ENCODE measurements around the gene TRIP11. TPM values are rescaled to one million over a fixed set of nuclear protein-coding genes. Genes with fewer than 3 reads are reported as not detected.
A peak's percentile ranks its signal among the peaks of the same experiment; 100 is the strongest.

Gene TRIP11
- polyA plus RNA-seq, 12 donors: 19.5 to 33.9 (median 25.9) TPM; not detected in 1

DNA sequence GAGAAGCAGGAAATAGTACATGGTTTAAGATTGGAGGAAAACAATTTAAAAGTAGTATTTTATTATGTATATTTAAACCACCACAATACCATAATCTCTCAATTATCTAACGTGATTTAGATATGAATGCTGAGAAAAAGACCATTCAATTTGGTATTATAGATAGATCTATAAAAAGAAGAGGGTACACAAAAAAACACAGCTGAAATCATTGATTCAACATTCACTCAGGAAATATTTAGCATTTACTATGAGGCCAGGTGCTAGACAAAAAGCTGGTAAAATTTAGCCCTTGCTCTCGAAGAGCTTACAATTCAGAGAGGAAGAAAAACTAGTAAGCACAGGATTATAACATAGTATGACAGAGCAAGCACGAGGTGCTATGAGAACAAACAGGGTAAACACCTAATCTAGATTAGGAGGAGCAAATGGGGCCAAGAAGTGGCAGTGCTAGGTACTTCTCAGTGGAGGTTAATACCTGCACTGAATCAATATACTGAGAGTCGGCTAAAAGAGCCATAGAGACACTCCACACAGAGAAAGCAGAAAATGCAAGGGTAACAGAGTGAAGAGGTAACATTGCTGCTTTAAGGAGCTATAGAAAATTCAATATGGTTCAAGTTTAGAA, 27.6 kb downstream of the TRIP11 start:
- no peak for DNase-seq

- no peak for DNase-seq
Observed at GRCh38 chr14:92010644-92011043, 29.2 kb downstream of the TRIP11 start.

DNA sequence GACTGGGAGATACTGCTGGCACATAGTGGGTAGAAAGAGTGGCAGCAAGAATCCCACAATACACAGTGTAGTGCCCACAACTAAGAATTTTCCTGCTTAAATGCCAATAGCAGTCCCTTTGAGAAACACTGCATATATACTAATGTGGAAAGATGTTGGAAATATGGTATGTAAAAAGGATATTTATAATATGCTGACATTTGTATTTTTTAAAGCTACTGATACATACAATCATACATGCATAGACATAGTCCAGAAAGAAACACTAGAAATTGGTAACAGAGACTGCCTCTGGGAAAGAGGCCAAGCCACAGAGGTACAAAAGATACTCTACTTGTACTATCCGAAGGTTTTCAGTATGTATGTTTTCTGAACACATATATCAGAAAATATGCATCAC, 30.3 kb downstream of the TRIP11 start:
- no peak for DNase-seq

DNA sequence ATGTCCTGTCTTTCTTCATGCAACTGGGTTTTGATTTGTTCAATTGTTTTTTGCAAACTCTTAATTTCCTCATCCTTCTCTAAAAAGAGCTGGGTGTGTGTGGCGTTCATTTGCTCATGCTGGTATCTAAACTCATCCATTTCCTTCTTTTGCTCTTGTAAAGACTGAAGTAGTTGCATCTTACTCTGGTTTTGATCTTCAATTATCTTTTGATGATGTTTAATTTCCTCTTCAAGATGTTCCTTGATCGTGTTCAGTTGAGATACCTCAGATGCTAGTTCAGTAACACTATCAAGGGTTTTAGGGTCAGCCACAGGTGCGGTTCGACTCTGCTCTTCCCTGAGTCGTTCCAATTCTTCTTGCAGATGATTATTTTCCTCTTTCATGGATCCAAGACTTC, 34.8 kb downstream of the TRIP11 start:
- no peak for DNase-seq

- no peak for DNase-seq
Observed at GRCh38 chr14:92004062-92004461, 35.8 kb downstream of the TRIP11 start.

GRCh38 chr14:91998667-91999570, 40.9 kb downstream of the TRIP11 start:
- no peak for DNase-seq

- DNase-seq: no peak
Observed at GRCh38 chr14:91997492-91997891, 42.4 kb downstream of the TRIP11 start.

GRCh38 chr14:91996948-91997371, 42.9 kb downstream of the TRIP11 start:
- DNase-seq: peak; percentile 57

- DNase-seq: no peak
Observed at GRCh38 chr14:91987192-91987591, 52.7 kb downstream of the TRIP11 start.

- no peak for DNase-seq
Observed at GRCh38 chr14:91985521-91986255, 54.2 kb downstream of the TRIP11 start.

DNA sequence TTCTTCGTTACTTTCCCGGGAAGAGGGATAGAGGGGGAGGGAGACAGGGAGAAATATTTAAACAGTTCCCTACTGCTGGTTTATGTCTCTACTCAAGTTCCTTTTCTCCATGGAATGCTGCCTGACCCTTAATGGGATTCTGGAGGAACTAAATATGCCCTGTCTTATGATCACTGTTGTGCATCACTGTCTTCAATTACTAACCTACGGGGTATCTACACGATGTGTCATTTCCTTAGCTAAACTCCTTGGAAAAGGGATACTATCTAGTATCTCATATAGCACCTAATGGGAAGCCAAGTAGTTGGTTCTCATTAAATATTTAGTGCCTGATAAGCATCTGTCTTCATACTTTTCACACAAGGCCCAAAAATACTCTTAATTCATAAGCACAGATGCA, 54.9 kb downstream of the TRIP11 start:
- DNase-seq: no peak

- no peak for DNase-seq
Observed at GRCh38 chr14:91983588-91983987, 56.3 kb downstream of the TRIP11 start.

- DNase-seq: no peak
Observed at GRCh38 chr14:91980157-91980556, 59.7 kb downstream of the TRIP11 start.

- DNase-seq: no peak
Observed at GRCh38 chr14:91977884-91978283, 62.0 kb downstream of the TRIP11 start.

- no peak for DNase-seq
Observed at GRCh38 chr14:91975763-91976162, 64.1 kb downstream of the TRIP11 start.

DNA sequence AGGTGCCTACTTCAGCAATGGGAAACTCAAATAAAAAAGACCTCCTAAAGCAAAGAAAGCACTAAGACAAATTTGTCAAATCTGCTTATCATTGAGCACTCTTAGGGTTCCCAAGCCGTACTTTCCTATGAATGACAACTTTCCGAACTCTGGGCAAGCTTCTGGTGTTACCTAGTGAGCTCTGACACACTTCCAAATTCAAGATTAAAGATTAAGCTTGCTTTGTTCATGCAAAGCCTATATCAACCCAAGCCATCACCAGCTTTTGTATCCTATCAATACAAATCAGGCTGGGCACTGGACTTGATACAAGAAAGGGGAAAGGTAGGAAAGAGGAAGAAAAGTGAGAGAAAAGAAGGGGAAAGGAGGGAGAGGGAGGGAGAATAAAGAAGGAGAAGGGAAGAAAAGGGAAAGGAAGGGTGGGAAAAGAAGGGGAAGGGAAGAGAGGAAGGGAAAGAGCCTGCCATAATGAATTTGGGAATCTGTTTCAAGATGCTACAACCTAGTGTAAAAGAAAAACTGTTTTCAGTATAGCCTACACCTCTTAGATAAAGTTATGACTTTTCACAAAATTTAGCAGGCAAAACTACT, 68.6 kb downstream of the TRIP11 start:
- no peak for DNase-seq

- no peak for DNase-seq
Observed at GRCh38 chr14:91968280-91968679, 71.6 kb downstream of the TRIP11 start.

- no peak for DNase-seq
Observed at GRCh38 chr14:91964724-91965123, 75.1 kb downstream of the TRIP11 start.

DNA sequence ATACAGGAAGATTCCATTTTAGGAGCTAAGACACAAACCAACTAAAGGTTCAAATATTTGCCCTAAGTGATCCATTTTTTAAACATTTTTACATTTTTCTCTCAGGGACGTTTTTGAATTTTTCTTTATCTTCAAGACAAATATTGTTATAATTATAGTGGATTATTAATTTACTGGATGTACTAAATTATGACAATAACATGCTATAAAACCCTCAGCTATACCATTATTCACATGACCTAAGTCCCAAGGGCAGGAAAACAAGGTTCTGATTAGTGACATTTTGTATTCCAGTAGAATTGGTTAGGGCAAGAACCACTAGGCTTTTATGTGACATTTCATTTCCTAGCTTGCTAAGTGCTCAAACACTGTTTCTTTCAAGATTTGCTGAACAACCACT, 75.8 kb downstream of the TRIP11 start:
- DNase-seq: no peak

GRCh38 chr14:91963465-91963864, 76.4 kb downstream of the TRIP11 start:
- no peak for DNase-seq

GRCh38 chr14:91961297-91962220, 78.3 kb downstream of the TRIP11 start:
- DNase-seq: no peak
